Ascending aorta (tissue), 2 donors: ENCODE results near the gene ASB8. TPM values are rescaled to one million over a fixed set of nuclear protein-coding genes. Genes with fewer than 3 reads are reported as not detected.

ENCODE experiments used
- DNase-seq, 2 donors: peaks; one replicate each; pipeline ENCODE4 v3.0.0-alpha.2; 2019; ENCODE audit warnings: low spot score in 2 of 2
- H3K27ac ChIP-seq, 2 donors: fragments of 200-600 bp; sonication (generic); one replicate each; pipeline ENCODE4 v1.5.1; 2016 to 2017; ENCODE audit warnings: mild to moderate bottlenecking in 1 of 2
- H3K27me3 ChIP-seq: fragments of 200-600 bp; sonication (generic); one replicate; pipeline ENCODE4 v1.5.1; 2017
- H3K36me3 ChIP-seq, 2 donors: fragments of 200-600 bp; sonication (generic); one replicate each; pipeline ENCODE4 v1.5.1; 2016
- H3K4me1 ChIP-seq, 2 donors: fragments of 200-600 bp; sonication (generic); one replicate each; pipeline ENCODE4 v1.5.1; 2016 to 2017; ENCODE audit warnings: mild to moderate bottlenecking in 1 of 2
- H3K4me3 ChIP-seq, 2 donors: fragments of 200-600 bp; sonication (generic); one replicate each; pipeline ENCODE4 v1.5.1; 2016 to 2017; ENCODE audit warnings: mild to moderate bottlenecking in 1 of 2
- H3K9me3 ChIP-seq, 2 donors: fragments of 200-600 bp; sonication (generic); one replicate each; pipeline ENCODE4 v1.5.1; 2016
- CTCF ChIP-seq, 3 experiments: fragments of 200-600 bp in 2 of 3; fragments of 450-650 bp in 1 of 3; sonication (generic) in 2 of 3; IDR thresholded peaks; one replicate each; pipeline ENCODE4 v1.5.1; 2016 to 2019; ENCODE audit warnings: antibody characterized with exemption in 3 of 3, mild to moderate bottlenecking in 1 of 3, moderate library complexity in 1 of 3
- intact Hi-C: fragments of 100-400 bp; cut with DNase I; formaldehyde crosslinking; loops from one replicate; pipeline ENCODE4 v1.15.1; 2023
- total RNA-seq: library from RNA; depleted of rRNA; stranded (reverse); fragments of >200 nt; gene quantifications from one replicate; pipeline ENCODE4 v1.1.0, GENCODE V29; 2016

Gene ASB8
- total RNA-seq, 1 donor from 2014 or later = 23.7 TPM

- Histone ChIP-seq H3K36me3 (no peaks in the 10 kb centered on the region), H3K4me1 (peaks cover 0 to 2% of the 10 kb centered on the region in 2 donors), H3K27me3 (no peaks in the 10 kb centered on the region), H3K9me3 (no peaks in the 10 kb centered on the region), H3K4me3 (no peak overlapping the region), H3K27ac (no peak overlapping the region)
- TF ChIP-seq CTCF (IDR thresholded peaks at IDR 0.05) = no peak
- no peak for DNase-seq
- intact Hi-C loops = loop anchor here (5.0 kb wide), 2 partner anchors 87 to 372 kb away; partner anchors contain the start of gene SENP1
Observed at GRCh38 chr12:48194799-48195201, 37.5 kb upstream of the ASB8 start.

GRCh38 chr12:48193623-48194022 lies 36.3 kb upstream of the ASB8 start:
- no peak overlapping the region for H3K27ac ChIP-seq
- no peaks in the 10 kb centered on the region for H3K27me3 ChIP-seq
- no peak overlapping the region for H3K4me3 ChIP-seq
- H3K4me1 ChIP-seq = peaks cover 0 to 2% of the 10 kb centered on the region in 2 donors
- DNase-seq = no peak
- H3K36me3 ChIP-seq = no peaks in the 10 kb centered on the region
- no peaks in the 10 kb centered on the region for H3K9me3 ChIP-seq
- TF ChIP-seq CTCF (IDR thresholded peaks at IDR 0.05) = no peak
- intact Hi-C loops = no loop called here

GRCh38 chr12:48192861-48193260 lies 35.5 kb upstream of the ASB8 start:
- intact Hi-C loops = no loop called here
- no peak for DNase-seq
- Histone ChIP-seq H3K27ac (no peak overlapping the region), H3K36me3 (no peaks in the 10 kb centered on the region), H3K4me1 (peaks cover 0 to 2% of the 10 kb centered on the region in 2 donors), H3K4me3 (no peak overlapping the region), H3K27me3 (no peaks in the 10 kb centered on the region), H3K9me3 (no peaks in the 10 kb centered on the region)
- no peak for TF ChIP-seq CTCF (IDR thresholded peaks at IDR 0.05)

GRCh38 chr12:48191096-48191495 lies 33.8 kb upstream of the ASB8 start:
- Histone ChIP-seq H3K36me3 (no peaks in the 10 kb centered on the region), H3K4me1 (no peaks in the 10 kb centered on the region), H3K27ac (no peak overlapping the region), H3K4me3 (no peak overlapping the region), H3K9me3 (no peaks in the 10 kb centered on the region), H3K27me3 (no peaks in the 10 kb centered on the region)
- no peak for TF ChIP-seq CTCF (IDR thresholded peaks at IDR 0.05)
- intact Hi-C loops = no loop called here
- no peak for DNase-seq

- Histone ChIP-seq H3K27ac (no peak overlapping the region), H3K27me3 (no peaks in the 10 kb centered on the region), H3K4me1 (peaks cover 0 to 3% of the 10 kb centered on the region in 2 donors), H3K4me3 (no peak overlapping the region), H3K36me3 (no peaks in the 10 kb centered on the region), H3K9me3 (no peaks in the 10 kb centered on the region)
- peak; percentile 73 to 85 (median 84) for TF ChIP-seq CTCF (IDR thresholded peaks at IDR 0.05)
- peak in 1 of 2 donors; percentile 85 for DNase-seq
- intact Hi-C loops = loop anchor here (2.0 to 10.0 kb wide), 3 partner anchors 105 to 815 kb away; partner anchors contain the start of gene TMEM106C
Observed at GRCh38 chr12:48189331-48190125, 32.2 kb upstream of the ASB8 start.
